Osteoblast (primary cell): Measurements from ENCODE around the gene DMD. TPM values are rescaled to one million over a fixed set of nuclear protein-coding genes. Genes with fewer than 3 reads are reported as not detected.

Source experiments
- DNase-seq: peaks from one replicate; pipeline ENCODE4 v3.0.0; 2011; ENCODE audit warnings: low spot score, mixed read lengths; ENCODE audit not compliant: insufficient read length; ENCODE audit errors: missing footprints
- H2AFZ ChIP-seq: 2 replicates; pipeline ENCODE4 v1.6.0; 2011; ENCODE audit warnings: mild to moderate bottlenecking, low read length
- H3K27ac ChIP-seq: 2 replicates; pipeline ENCODE4 v1.5.1; 2011; ENCODE audit warnings: mild to moderate bottlenecking, low read depth, low read length, moderate library complexity
- H3K27me3 ChIP-seq: 2 replicates; pipeline ENCODE4 v1.6.0; 2012; ENCODE audit warnings: mild to moderate bottlenecking, control low read depth, inconsistent platforms, low read length, moderate library complexity; ENCODE audit not compliant: insufficient read depth
- H3K36me3 ChIP-seq: 2 replicates; pipeline ENCODE4 v1.5.1; 2011; ENCODE audit warnings: mild to moderate bottlenecking, low read length, control low read depth, moderate library complexity; ENCODE audit not compliant: insufficient read depth
- H3K4me1 ChIP-seq: 2 replicates; pipeline ENCODE4 v1.5.1; 2011; ENCODE audit warnings: mild to moderate bottlenecking, low read length, control low read depth, moderate library complexity; ENCODE audit not compliant: insufficient read depth
- H3K4me2 ChIP-seq: 2 replicates; pipeline ENCODE4 v1.6.0; 2011; ENCODE audit warnings: mild to moderate bottlenecking, low read length; ENCODE audit not compliant: insufficient read depth
- H3K4me3 ChIP-seq: fragments of 200-600 bp; sonication (generic); 3 replicates; pipeline ENCODE4 v1.5.1; 2012; ENCODE audit warnings: mild to moderate bottlenecking, low read length, inconsistent platforms; ENCODE audit not compliant: insufficient read depth
- H3K79me2 ChIP-seq: 2 replicates; pipeline ENCODE4 v1.6.0; 2012; ENCODE audit warnings: mild to moderate bottlenecking, low read length, control low read depth, inconsistent platforms; ENCODE audit not compliant: insufficient read depth
- H3K9me3 ChIP-seq: 2 replicates; pipeline ENCODE4 v1.5.1; 2011; ENCODE audit warnings: low read depth, low read length, control low read depth
- H4K20me1 ChIP-seq: 2 replicates; pipeline ENCODE4 v1.6.0; 2012; ENCODE audit warnings: mild to moderate bottlenecking, low read length, control low read depth; ENCODE audit not compliant: insufficient read depth
- total RNA-seq: library from RNA; depleted of rRNA; stranded (reverse); fragments of >200 nt; gene quantifications from 2 replicates; pipeline ENCODE4 v1.2.3, GENCODE V29; 2012
- TF ChIP-seq, protein P1 (sequence below): IDR thresholded peaks from 2 replicates; pipeline ENCODE4 v1.5.1; 2011; ENCODE audit warnings: mild to moderate bottlenecking, low read depth, low read length, moderate library complexity; ENCODE audit errors: extremely low read depth

Gene DMD
- total RNA-seq, 1 donor, result 12.7 TPM

DNA sequence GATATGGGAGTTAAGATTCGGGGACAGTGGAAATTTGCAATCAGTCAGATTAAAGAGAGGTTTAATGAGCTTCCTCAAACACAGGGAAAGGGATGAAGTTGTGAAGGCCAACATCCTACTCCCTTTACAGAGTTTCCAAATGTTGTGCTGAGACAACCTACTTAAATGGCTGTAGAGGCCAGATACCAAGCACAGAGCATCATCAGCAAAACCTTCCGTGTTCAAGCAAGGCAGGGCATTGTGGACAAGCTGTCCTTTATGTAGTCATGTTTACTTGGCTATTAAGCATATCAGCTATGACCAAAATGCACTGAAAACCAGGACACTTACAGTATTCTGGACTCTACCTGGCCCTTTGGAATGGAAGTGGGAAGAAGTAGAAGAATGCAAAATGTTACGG is 197.3 kb downstream of the DMD start:
- no peaks in the 10 kb centered on the region for H3K27me3 ChIP-seq
- H3K27ac ChIP-seq, result no peak overlapping the region
- TF ChIP-seq, protein P1, sequence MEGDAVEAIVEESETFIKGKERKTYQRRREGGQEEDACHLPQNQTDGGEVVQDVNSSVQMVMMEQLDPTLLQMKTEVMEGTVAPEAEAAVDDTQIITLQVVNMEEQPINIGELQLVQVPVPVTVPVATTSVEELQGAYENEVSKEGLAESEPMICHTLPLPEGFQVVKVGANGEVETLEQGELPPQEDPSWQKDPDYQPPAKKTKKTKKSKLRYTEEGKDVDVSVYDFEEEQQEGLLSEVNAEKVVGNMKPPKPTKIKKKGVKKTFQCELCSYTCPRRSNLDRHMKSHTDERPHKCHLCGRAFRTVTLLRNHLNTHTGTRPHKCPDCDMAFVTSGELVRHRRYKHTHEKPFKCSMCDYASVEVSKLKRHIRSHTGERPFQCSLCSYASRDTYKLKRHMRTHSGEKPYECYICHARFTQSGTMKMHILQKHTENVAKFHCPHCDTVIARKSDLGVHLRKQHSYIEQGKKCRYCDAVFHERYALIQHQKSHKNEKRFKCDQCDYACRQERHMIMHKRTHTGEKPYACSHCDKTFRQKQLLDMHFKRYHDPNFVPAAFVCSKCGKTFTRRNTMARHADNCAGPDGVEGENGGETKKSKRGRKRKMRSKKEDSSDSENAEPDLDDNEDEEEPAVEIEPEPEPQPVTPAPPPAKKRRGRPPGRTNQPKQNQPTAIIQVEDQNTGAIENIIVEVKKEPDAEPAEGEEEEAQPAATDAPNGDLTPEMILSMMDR, result no peak
- no peak for DNase-seq
- H3K4me3 ChIP-seq, result no peak overlapping the region
- no peaks in the 10 kb centered on the region for H3K79me2 ChIP-seq
- H2AFZ ChIP-seq, result no peak overlapping the region
- no peaks in the 10 kb centered on the region for H3K9me3 ChIP-seq
- no peaks in the 10 kb centered on the region for H3K4me1 ChIP-seq
- no peak overlapping the region for H3K4me2 ChIP-seq
- no peaks in the 10 kb centered on the region for H4K20me1 ChIP-seq
- H3K36me3 ChIP-seq, result no peaks in the 10 kb centered on the region

DNA sequence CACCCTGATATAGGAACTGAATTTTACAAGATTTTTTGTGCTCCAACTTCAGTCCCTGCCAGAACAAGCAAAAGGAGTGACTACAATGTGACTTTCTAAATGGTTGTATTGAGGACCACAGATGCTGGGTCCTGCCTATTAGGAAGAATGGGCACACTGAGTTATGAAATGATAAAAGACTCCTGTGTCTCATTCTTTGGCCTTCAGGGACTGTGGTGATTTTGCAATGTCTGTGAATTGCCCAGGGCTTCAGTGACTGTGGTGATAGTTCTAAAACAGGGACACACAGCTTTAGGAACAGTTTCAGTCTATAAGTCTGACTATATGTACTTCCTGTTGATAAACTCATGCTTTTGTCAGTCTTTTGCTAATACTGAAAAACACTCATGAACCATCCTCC is 210.2 kb downstream of the DMD start:
- Histone ChIP-seq H3K4me3 (no peak overlapping the region), H3K79me2 (no peaks in the 10 kb centered on the region), H3K9me3 (no peaks in the 10 kb centered on the region), H3K27ac (no peak overlapping the region), H4K20me1 (no peaks in the 10 kb centered on the region), H3K4me1 (no peaks in the 10 kb centered on the region), H3K4me2 (no peak overlapping the region), H2AFZ (no peak overlapping the region), H3K36me3 (no peaks in the 10 kb centered on the region), H3K27me3 (no peaks in the 10 kb centered on the region)
- DNase-seq, result no peak
- TF ChIP-seq, protein P1, result no peak

DNA sequence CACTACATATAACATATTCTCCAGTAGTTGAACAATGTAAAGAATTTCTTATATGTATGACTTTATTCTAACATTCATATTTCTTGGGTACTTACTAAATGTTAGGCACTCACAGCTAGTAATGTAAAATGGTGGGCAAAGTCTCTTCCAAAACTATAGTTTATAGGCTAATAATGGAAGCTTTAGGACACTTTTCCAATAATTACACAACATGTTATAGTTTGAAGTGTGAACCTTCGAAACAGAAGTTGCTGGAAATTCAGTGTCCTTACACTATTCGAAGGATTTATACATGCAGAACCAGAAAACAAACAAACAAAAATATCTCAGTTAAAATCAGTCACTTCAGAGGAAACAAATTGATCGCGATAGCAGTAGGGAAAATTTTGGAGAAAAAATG is 212.6 kb downstream of the DMD start:
- H4K20me1 ChIP-seq, result no peaks in the 10 kb centered on the region
- no peak overlapping the region for H3K4me3 ChIP-seq
- H3K36me3 ChIP-seq, result no peaks in the 10 kb centered on the region
- H3K4me2 ChIP-seq, result no peak overlapping the region
- DNase-seq, result no peak
- no peaks in the 10 kb centered on the region for H3K79me2 ChIP-seq
- H2AFZ ChIP-seq, result no peak overlapping the region
- TF ChIP-seq, protein P1, result no peak
- H3K27ac ChIP-seq, result no peak overlapping the region
- no peaks in the 10 kb centered on the region for H3K27me3 ChIP-seq
- no peaks in the 10 kb centered on the region for H3K9me3 ChIP-seq
- no peaks in the 10 kb centered on the region for H3K4me1 ChIP-seq

DNA sequence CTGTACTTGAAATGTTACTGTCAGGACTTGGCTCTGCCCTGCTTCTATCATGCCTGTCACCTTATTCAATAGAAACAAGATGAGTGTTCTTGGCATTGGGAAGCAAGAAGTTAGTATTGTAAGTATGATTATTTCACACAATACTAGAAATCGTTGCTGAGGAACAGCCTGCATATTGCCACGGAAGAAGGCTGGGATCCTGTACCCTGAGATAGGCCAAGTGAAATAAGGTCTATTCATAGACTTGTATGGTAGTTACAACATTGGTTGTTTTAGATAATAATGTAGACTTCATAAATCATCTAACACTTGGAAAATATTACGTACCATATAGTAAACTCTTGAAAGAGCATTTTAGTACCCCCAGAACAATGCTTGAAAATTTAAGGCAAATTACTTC is 215.9 kb downstream of the DMD start:
- Histone ChIP-seq H3K4me3 (no peak overlapping the region), H3K27ac (no peak overlapping the region), H3K9me3 (no peaks in the 10 kb centered on the region), H3K27me3 (no peaks in the 10 kb centered on the region), H4K20me1 (no peaks in the 10 kb centered on the region), H3K79me2 (no peaks in the 10 kb centered on the region), H3K4me1 (no peaks in the 10 kb centered on the region), H3K4me2 (no peak overlapping the region), H3K36me3 (no peaks in the 10 kb centered on the region), H2AFZ (no peak overlapping the region)
- no peak for DNase-seq
- TF ChIP-seq, protein P1, result no peak
